Heart left ventricle (tissue), 16 donors: ENCODE data around the gene CASZ1. TPM values are rescaled to one million over a fixed set of nuclear protein-coding genes. Genes with fewer than 3 reads are reported as not detected.

ENCODE experiments used
- ATAC-seq, 4 donors: fragments of 200-7000 bp; cut with Tn5 transposase; one replicate each; pipeline ENCODE4 v1.9.1; 2020 to 2022; ENCODE audit warnings: moderate library complexity in 4 of 4, mild to moderate bottlenecking in 3 of 4, moderate number of reproducible peaks in 1 of 4
- DNase-seq, 5 donors: peaks; one replicate each; pipeline ENCODE4 v3.0.0-alpha.2; 2020
- H3K27ac ChIP-seq, 12 donors: fragments of 200-600 bp; sonication (generic) in 4 of 12; one replicate each; pipeline versions ENCODE4 v1.5.0 to v1.8.0; 2016 to 2022; ENCODE audit warnings: mild to moderate bottlenecking in 2 of 12
- H3K27me3 ChIP-seq, 9 donors: fragments of 200-600 bp; sonication (generic) in 2 of 9; one replicate each; pipeline versions ENCODE4 v1.5.1 to v1.8.0; 2016 to 2022; ENCODE audit warnings: mild to moderate bottlenecking in 3 of 9
- H3K36me3 ChIP-seq, 9 donors: fragments of 200-600 bp; sonication (generic) in 2 of 9; one replicate each; pipeline versions ENCODE4 v1.5.0 to v1.8.0; 2018 to 2022; ENCODE audit warnings: mild to moderate bottlenecking in 2 of 9
- H3K4me1 ChIP-seq, 12 donors: fragments of 200-600 bp; sonication (generic) in 4 of 12; one replicate each; pipeline versions ENCODE4 v1.5.0 to v1.8.0; 2016 to 2022; ENCODE audit warnings: mild to moderate bottlenecking in 3 of 12
- H3K4me3 ChIP-seq, 12 donors: fragments of 200-600 bp; sonication (generic) in 4 of 12; one replicate each; pipeline versions ENCODE4 v1.5.0 to v1.8.0; 2017 to 2022; ENCODE audit warnings: mild to moderate bottlenecking in 9 of 12, moderate library complexity in 4 of 12
- H3K9me3 ChIP-seq, 12 donors: fragments of 200-600 bp; sonication (generic) in 4 of 12; one replicate each; pipeline versions ENCODE4 v1.5.0 to v1.8.0; 2016 to 2022; ENCODE audit warnings: mild to moderate bottlenecking in 1 of 12
- CTCF ChIP-seq, 12 donors: fragments of 200-600 bp; sonication (generic) in 4 of 12; IDR thresholded peaks; one replicate each; pipeline versions ENCODE4 v1.5.0 to v1.8.0; 2018 to 2022; ENCODE audit warnings: antibody characterized with exemption in 12 of 12, mild to moderate bottlenecking in 5 of 12
- POLR2A ChIP-seq, 2 donors: fragments of 450-650 bp; IDR thresholded peaks; one replicate each; pipeline ENCODE4 v1.6.1; 2017; ENCODE audit warnings: antibody characterized with exemption in 2 of 2, mild to moderate bottlenecking in 2 of 2, moderate library complexity in 2 of 2
- WGBS, 4 donors: extraction: QIAGEN DNeasy Blood & Tissue Kit in 2 of 4; methylation state at CpG; one replicate each; pipeline versions ENCODE4 v1.1.5 to v1.1.7; 2013 to 2018; 5-methylcytosine and 5-hydroxymethylcytosine counted together
- intact Hi-C, 10 donors: fragments of 100-400 bp; cut with DNase I; formaldehyde crosslinking; loops; one replicate each; pipeline versions ENCODE4 v1.11.1 to v1.14.2; 2022
- polyA plus RNA-seq, 2 donors: library from polyadenylated mRNA; stranded (reverse); fragments of 200-250 nt; gene quantifications; one replicate each; pipeline ENCODE4 v1.2.3, GENCODE V29; 2013
- total RNA-seq, 9 donors: library from RNA; depleted of rRNA in 2 of 9; stranded (reverse); fragments of >200 nt in 2 of 9; fragmentation: NEBNext Ultra II Directional in 3 of 9; extraction: Animal tissue kit (Norgen Biotek cat#: 25700) in 3 of 9; gene quantifications; one replicate each; pipeline versions ENCODE4 v1.1.0 to v1.2.4, GENCODE V29; 2016 to 2023
- donor health status: ischemic (EF 13 %, LVEDD 7.1; RV severe dilation, severe dysfunction).
- donor health status: healthy with polysubstance abuse.
- donor health status: DM: no; HTN: yes; CAD: no.
- donor health status: DM: no; HTN: no; CAD: no.
- donor health status: ischemic (EF 25% LVEDD 6.9; RV normal size, moderate dysfunction).
- donor health status: ischemic (EF 25% LVEDD 5.7; RV mildly dilated, moderate dysfunction).
- donor health status: healthy.
- donor health status: DM: yes; HTN: yes; CAD: no.
- donor health status: ischemic (EF 35%, LVEDD 5.7; RV mildly dilated, moderate dysfunction).
- donor health status: nonischemic (EF 11% LVEDD 7.7; RV severe dilation, severe dysfunction).
- donor health status: DM: yes; HTN: yes; CAD: no.
- donor health status: PGD.
- donor health status: ischemic (EF 29% LVEDD 5.4; RV normal size, mild dysfunction).
- donor health status: nonischemic (EF 23%, LVEDD 6.1; RV moderate dilation, normal function).

Gene CASZ1
- total and polyA plus RNA-seq, 11 donors, result 28.8 to 84.9 (median 55.0) TPM

GRCh38 chr1:10777749-10778574 lies 18.5 kb downstream of the CASZ1 start:
- 87 to 91% (median 90%) methylated on average over 9 of the region's 9 CpGs for WGBS, 4 donors
- intact Hi-C loops, result no loop called here
- H3K4me1 ChIP-seq, result peaks cover 0 to 92% (median 40%) of the 10 kb centered on the region in 12 donors
- TF ChIP-seq POLR2A (IDR thresholded peaks at IDR 0.05) (no peak), CTCF (IDR thresholded peaks at IDR 0.05) (no peak)
- H3K36me3 ChIP-seq, result no peaks in the 10 kb centered on the region
- ATAC-seq (no peak), DNase-seq (no peak)
- H3K4me3 ChIP-seq, result no peak overlapping the region
- no peaks in the 10 kb centered on the region for H3K9me3 ChIP-seq
- no peaks in the 10 kb centered on the region for H3K27me3 ChIP-seq
- peak overlapping the region in 4 of 12 donors; percentile 37 to 55 (median 46) for H3K27ac ChIP-seq

GRCh38 chr1:10776190-10776905 lies 20.1 kb downstream of the CASZ1 start:
- ATAC-seq, result peak in 1 of 4 donors; percentile 13
- DNase-seq, result no peak
- 58 to 70% (median 62%) methylated on average over 12 to 14 of the region's 14 CpGs for WGBS, 4 donors
- H3K9me3 ChIP-seq, result no peaks in the 10 kb centered on the region
- no peaks in the 10 kb centered on the region for H3K27me3 ChIP-seq
- no peak overlapping the region for H3K4me3 ChIP-seq
- intact Hi-C loops, result no loop called here
- H3K27ac ChIP-seq, result peak overlapping the region in 2 of 12 donors; percentile 30 to 72
- TF ChIP-seq CTCF (IDR thresholded peaks at IDR 0.05) (no peak), POLR2A (IDR thresholded peaks at IDR 0.05) (no peak)
- H3K36me3 ChIP-seq, result no peaks in the 10 kb centered on the region
- H3K4me1 ChIP-seq, result peaks cover 0 to 90% (median 38%) of the 10 kb centered on the region in 12 donors

- 68 to 74% (median 72%) methylated on average over 9 of the region's 9 CpGs for WGBS, 4 donors
- intact Hi-C loops, result no loop called here
Observed at GRCh38 chr1:10775763-10776162, 20.7 kb downstream of the CASZ1 start.

More at GRCh38 chr1:10775763-10776162, 20.7 kb downstream of the CASZ1 start:
- Histone ChIP-seq H3K4me1 (peaks cover 0 to 87% (median 34%) of the 10 kb centered on the region in 12 donors), H3K9me3 (no peaks in the 10 kb centered on the region), H3K36me3 (no peaks in the 10 kb centered on the region), H3K27me3 (no peaks in the 10 kb centered on the region), H3K27ac (peak overlapping the region in 4 of 12 donors; percentile 21 to 72 (median 57)), H3K4me3 (no peak overlapping the region)
- no peak for ATAC-seq
- TF ChIP-seq POLR2A (IDR thresholded peaks at IDR 0.05) (no peak), CTCF (IDR thresholded peaks at IDR 0.05) (no peak)
- peak in 1 of 5 donors; percentile 11 for DNase-seq
